GM12878 (cell line): ENCODE results near the gene ZSCAN9. TPM values are rescaled to one million over a fixed set of nuclear protein-coding genes. Genes with fewer than 3 reads are reported as not detected.
A peak's percentile ranks its signal among the peaks of the same experiment; 100 is the strongest.

Source experiments
- EED ChIP-seq: sonication (generic); IDR thresholded peaks from 2 replicates; pipeline ENCODE4 v1.6.1; 2016; ENCODE audit warnings: antibody characterized with exemption, low read depth
- HCFC1 ChIP-seq: fragments of 150-350 bp; IDR thresholded peaks from 2 replicates; pipeline ENCODE4 v1.6.1; 2014; ENCODE audit warnings: low read length
- HDGF ChIP-seq: fragments of 450-650 bp; IDR thresholded peaks from 2 replicates; pipeline ENCODE4 v1.6.1; 2016; ENCODE audit warnings: antibody characterized with exemption
- MEF2B ChIP-seq: fragments of 450-650 bp; IDR thresholded peaks from 2 replicates; pipeline ENCODE4 v1.6.1; 2018; ENCODE audit warnings: mild to moderate bottlenecking, moderate library complexity; ENCODE audit not compliant: partially characterized antibody, poor library complexity, severe bottlenecking
- MYB ChIP-seq: fragments of 150-350 bp; IDR thresholded peaks from 2 replicates; pipeline ENCODE4 v1.6.1; 2014; ENCODE audit warnings: mild to moderate bottlenecking, low read depth, low read length, borderline replicate concordance
- MYC ChIP-seq: IDR thresholded peaks from 2 replicates; pipeline ENCODE4 v1.6.1; 2011; ENCODE audit warnings: mild to moderate bottlenecking, low read length, moderate library complexity, inconsistent platforms; ENCODE audit not compliant: insufficient read depth, insufficient replicate concordance, insufficient read length, severe bottlenecking
- RAD21 ChIP-seq: IDR thresholded peaks from 2 replicates; pipeline ENCODE4 v1.6.1; 2011; ENCODE audit warnings: mild to moderate bottlenecking, low read depth, low read length, moderate library complexity; ENCODE audit not compliant: insufficient read depth
- RELA ChIP-seq: fragments of 450-650 bp; IDR thresholded peaks from 2 replicates; pipeline ENCODE4 v1.8.0; 2014; ENCODE audit warnings: borderline replicate concordance; ENCODE audit not compliant: partially characterized antibody
- SMARCA5 ChIP-seq: fragments of 450-650 bp; IDR thresholded peaks from 2 replicates; pipeline ENCODE4 v1.6.1; 2017; ENCODE audit warnings: mild to moderate bottlenecking
- TARDBP ChIP-seq: IDR thresholded peaks from 2 replicates; pipeline ENCODE4 v1.6.1; 2016; ENCODE audit warnings: borderline replicate concordance
- polyA plus RNA-seq, 11 experiments: library from polyadenylated mRNA; depleted of rRNA in 4 of 11; unstranded in 6 of 11; stranded (reverse) in 5 of 11; fragments of >200 nt; fragmentation: Nextera tagmentation in 4 of 11; fragmentation: Illumina TruSeq in 1 of 11; extraction: Ambion mirVana in 4 of 11; extraction: Trizol in 1 of 11; gene quantifications; 1 replicate in 1 of 11; 2 replicates in 10 of 11; pipeline versions ENCODE4 v1.2.1 to v1.2.3, GENCODE V29; 2011 to 2016; ENCODE audit warnings: inconsistent platforms in 2 of 11, missing spikeins in 2 of 11, low read depth in 1 of 11
- total RNA-seq, 4 experiments: library from RNA; depleted of rRNA in 3 of 4; stranded (reverse); fragments of >200 nt in 3 of 4; fragmentation: Illumina TruSeq in 1 of 4; extraction: Trizol in 1 of 4; gene quantifications; 2 replicates each; pipeline versions ENCODE4 v1.2.1 to v1.2.3, GENCODE V29; 2013 to 2021
- TF ChIP-seq, protein P1 (sequence below): fragments of 450-650 bp; formaldehyde crosslinking; IDR thresholded peaks from 2 replicates; pipeline ENCODE4 v1.5.0; 2022; ENCODE audit warnings: mild to moderate bottlenecking, missing genetic modification characterization
- TF ChIP-seq, protein P2 (sequence below): IDR thresholded peaks from 2 replicates; pipeline ENCODE4 v1.6.1; 2012; ENCODE audit warnings: improper control_type of control experiment, low read depth, low read length; ENCODE audit not compliant: insufficient replicate concordance

Gene ZSCAN9
- total and polyA plus RNA-seq, 10 of the 15 experiments (the other 5 are each of a cell fraction or from before 2014, with no cell fraction given) = 8.1 to 28.7 (median 17.4) TPM

DNA sequence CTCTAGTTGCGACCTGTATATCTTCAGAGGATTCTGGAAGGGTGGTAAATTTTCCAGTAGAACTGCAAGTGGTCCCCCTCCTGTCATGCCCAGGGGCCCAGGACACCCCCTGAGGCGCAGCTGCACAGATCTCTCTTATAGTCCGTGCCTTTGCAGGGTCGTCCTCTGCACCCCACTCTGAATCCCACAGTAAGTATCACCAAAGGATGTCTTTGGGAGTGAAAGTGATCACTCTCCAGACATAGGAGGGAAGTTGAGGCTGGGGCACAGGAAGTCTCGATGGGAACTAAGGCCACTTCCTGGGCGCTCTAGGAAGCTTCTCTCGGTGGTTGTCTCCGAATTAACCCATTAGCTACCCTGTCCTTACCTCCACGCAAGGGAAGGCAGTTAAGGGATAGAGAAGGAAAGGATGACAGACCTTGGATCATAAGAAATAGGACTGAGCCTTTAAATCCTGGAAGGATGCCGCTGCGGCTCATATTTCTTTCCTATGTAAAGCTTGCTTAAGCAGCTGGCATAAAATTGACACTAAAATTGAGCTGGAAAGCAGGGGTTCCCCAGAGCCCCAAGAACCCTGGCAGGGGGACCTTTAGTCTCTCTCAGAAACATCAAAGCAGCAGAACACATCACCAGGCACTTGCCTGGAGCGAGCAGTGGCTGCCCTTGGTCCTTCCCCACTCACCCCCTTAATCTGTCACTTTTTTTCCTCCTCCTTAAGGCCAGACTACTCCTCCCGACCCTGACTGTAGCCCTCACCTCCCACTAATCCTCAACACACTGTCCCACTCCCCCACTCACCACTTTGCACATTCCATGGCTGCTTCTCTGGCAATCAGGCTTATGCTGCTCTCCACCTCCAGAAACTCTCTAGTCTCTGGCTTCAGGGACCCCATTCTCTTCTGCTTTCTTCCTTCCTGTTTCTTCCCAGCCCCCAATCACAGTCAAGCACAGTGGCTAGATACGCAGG lies 27.2 kb downstream of the ZSCAN9 start, which contains the start of gene ZKSCAN4 (continued):
- TF ChIP-seq MYC (no peak), MEF2B (no peak), RELA (no peak), HDGF (peak; percentile 84; the same call in 1 of the 2 replicates), TARDBP (no peak), MYB (no peak), SMARCA5 (peak; percentile 61), RAD21 (peak; percentile 35), EED (no peak), HCFC1 (peak; percentile 80)
- TF ChIP-seq, protein P1, sequence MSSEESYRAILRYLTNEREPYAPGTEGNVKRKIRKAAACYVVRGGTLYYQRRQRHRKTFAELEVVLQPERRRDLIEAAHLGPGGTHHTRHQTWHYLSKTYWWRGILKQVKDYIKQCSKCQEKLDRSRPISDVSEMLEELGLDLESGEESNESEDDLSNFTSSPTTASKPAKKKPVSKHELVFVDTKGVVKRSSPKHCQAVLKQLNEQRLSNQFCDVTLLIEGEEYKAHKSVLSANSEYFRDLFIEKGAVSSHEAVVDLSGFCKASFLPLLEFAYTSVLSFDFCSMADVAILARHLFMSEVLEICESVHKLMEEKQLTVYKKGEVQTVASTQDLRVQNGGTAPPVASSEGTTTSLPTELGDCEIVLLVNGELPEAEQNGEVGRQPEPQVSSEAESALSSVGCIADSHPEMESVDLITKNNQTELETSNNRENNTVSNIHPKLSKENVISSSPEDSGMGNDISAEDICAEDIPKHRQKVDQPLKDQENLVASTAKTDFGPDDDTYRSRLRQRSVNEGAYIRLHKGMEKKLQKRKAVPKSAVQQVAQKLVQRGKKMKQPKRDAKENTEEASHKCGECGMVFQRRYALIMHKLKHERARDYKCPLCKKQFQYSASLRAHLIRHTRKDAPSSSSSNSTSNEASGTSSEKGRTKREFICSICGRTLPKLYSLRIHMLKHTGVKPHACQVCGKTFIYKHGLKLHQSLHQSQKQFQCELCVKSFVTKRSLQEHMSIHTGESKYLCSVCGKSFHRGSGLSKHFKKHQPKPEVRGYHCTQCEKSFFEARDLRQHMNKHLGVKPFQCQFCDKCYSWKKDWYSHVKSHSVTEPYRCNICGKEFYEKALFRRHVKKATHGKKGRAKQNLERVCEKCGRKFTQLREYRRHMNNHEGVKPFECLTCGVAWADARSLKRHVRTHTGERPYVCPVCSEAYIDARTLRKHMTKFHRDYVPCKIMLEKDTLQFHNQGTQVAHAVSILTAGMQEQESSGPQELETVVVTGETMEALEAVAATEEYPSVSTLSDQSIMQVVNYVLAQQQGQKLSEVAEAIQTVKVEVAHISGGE (CRISPR knock-in tag) = peak; percentile 86
- TF ChIP-seq, protein P2, sequence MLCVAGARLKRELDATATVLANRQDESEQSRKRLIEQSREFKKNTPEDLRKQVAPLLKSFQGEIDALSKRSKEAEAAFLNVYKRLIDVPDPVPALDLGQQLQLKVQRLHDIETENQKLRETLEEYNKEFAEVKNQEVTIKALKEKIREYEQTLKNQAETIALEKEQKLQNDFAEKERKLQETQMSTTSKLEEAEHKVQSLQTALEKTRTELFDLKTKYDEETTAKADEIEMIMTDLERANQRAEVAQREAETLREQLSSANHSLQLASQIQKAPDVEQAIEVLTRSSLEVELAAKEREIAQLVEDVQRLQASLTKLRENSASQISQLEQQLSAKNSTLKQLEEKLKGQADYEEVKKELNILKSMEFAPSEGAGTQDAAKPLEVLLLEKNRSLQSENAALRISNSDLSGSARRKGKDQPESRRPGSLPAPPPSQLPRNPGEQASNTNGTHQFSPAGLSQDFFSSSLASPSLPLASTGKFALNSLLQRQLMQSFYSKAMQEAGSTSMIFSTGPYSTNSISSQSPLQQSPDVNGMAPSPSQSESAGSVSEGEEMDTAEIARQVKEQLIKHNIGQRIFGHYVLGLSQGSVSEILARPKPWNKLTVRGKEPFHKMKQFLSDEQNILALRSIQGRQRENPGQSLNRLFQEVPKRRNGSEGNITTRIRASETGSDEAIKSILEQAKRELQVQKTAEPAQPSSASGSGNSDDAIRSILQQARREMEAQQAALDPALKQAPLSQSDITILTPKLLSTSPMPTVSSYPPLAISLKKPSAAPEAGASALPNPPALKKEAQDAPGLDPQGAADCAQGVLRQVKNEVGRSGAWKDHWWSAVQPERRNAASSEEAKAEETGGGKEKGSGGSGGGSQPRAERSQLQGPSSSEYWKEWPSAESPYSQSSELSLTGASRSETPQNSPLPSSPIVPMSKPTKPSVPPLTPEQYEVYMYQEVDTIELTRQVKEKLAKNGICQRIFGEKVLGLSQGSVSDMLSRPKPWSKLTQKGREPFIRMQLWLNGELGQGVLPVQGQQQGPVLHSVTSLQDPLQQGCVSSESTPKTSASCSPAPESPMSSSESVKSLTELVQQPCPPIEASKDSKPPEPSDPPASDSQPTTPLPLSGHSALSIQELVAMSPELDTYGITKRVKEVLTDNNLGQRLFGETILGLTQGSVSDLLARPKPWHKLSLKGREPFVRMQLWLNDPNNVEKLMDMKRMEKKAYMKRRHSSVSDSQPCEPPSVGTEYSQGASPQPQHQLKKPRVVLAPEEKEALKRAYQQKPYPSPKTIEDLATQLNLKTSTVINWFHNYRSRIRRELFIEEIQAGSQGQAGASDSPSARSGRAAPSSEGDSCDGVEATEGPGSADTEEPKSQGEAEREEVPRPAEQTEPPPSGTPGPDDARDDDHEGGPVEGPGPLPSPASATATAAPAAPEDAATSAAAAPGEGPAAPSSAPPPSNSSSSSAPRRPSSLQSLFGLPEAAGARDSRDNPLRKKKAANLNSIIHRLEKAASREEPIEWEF = no peak
